ENCODE results near the gene SPESP1. TPM values are rescaled to one million over a fixed set of nuclear protein-coding genes. Genes with fewer than 3 reads are reported as not detected.
A peak's percentile ranks its signal among the peaks of the same experiment; 100 is the strongest.

SPESP1 gene
- polyA plus RNA-seq, 2 of the 4 experiments (the other 2 are of a cell fraction) = not detected

DNA sequence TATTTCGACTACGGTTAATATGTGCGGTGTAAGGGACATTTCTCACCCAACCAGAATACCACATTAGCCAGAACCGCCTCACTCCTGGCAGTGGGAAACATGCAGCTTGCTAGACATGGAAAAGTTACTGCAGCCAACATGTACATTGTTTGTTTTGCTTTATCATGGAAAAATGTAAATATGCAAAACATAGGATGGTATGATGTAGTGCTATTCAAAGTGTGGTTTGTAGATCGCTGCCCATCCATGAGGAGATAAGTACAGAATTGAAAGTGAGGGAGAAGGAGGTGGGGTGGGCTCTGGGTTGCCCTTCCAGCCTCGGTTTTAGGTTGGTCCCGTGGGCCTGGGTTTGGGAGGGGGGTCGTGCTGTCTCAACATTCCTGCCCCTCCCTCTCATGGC is 42.5 kb upstream of the SPESP1 start:
- CTCF ChIA-PET = interaction anchor here (0.6 to 7.1 kb wide), 6 partner anchors 8 to 214 kb away, joined by 3 to 57 read pairs (median 3); no protein-coding TSS in a partner anchor
- no peaks in the 10 kb centered on the region for H3K9me3 ChIP-seq
- no peak overlapping the region for H3K4me2 ChIP-seq
- no peak for FAIRE-seq
- ATAC-seq = no peak
- no peak overlapping the region for H3K27ac ChIP-seq
- WGBS (ENCODE audit: missing lambda C conversion rate) = 57% methylated on average over 8 of the region's 8 CpGs
- POLR2A ChIA-PET = no interaction called here
- no peak overlapping the region for H3K4me3 ChIP-seq
- H3K4me1 ChIP-seq = peaks cover 9% of the 10 kb centered on the region; the same call in 2 of the 3 replicates
- no peak for DNase-seq (ENCODE audit: low read depth in 1 of 2, low spot score in 1 of 2)
- TF ChIP-seq GATA3 (IDR thresholded peaks at IDR 0.05; ENCODE audit: borderline replicate concordance) (no peak), MYC (IDR thresholded peaks at IDR 0.05; ENCODE audit: borderline replicate concordance, low read length) (no peak), TP53 (CRISPR knock-in tag; IDR thresholded peaks at IDR 0.05) (no peak), BHLHE40 (IDR thresholded peaks at IDR 0.05; ENCODE audit: low read depth, low read length) (no peak), BCL3 (IDR thresholded peaks at IDR 0.05) (no peak), KDM1A (IDR thresholded peaks at IDR 0.05; ENCODE audit: low read depth) (no peak), KDM5A (IDR thresholded peaks at IDR 0.05) (no peak), REST (IDR thresholded peaks at IDR 0.05) (no peak), TFCP2L1 (CRISPR knock-in tag; IDR thresholded peaks at IDR 0.05) (no peak), HOXB5 (CRISPR knock-in tag; IDR thresholded peaks at IDR 0.05) (no peak), HDAC2 (IDR thresholded peaks at IDR 0.05) (no peak), HOXB13 (CRISPR knock-in tag; IDR thresholded peaks at IDR 0.05; ENCODE audit: low read depth) (no peak), NPAS2 (CRISPR knock-in tag; IDR thresholded peaks at IDR 0.05; ENCODE audit: borderline replicate concordance) (no peak), SREBF2 (IDR thresholded peaks at IDR 0.05) (no peak), SMC3 (IDR thresholded peaks at IDR 0.05) (no peak), MAFK (IDR thresholded peaks at IDR 0.05; ENCODE audit: partially characterized antibody) (no peak), HOXA7 (CRISPR knock-in tag; IDR thresholded peaks at IDR 0.05) (no peak)
- TF ChIP-seq, protein P1, sequence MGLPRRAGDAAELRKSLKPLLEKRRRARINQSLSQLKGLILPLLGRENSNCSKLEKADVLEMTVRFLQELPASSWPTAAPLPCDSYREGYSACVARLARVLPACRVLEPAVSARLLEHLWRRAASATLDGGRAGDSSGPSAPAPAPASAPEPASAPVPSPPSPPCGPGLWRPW (IDR thresholded peaks at IDR 0.05) = no peak

- no peak for ATAC-seq
- ChIA-PET POLR2A (no interaction called here), CTCF (interaction anchor here (0.6 to 7.1 kb wide), 6 partner anchors 13 to 214 kb away, joined by 3 to 57 read pairs (median 3); no protein-coding TSS in a partner anchor)
- Histone ChIP-seq H3K4me2 (no peak overlapping the region), H3K4me3 (no peak overlapping the region), H3K27ac (no peak overlapping the region), H3K9me3 (no peaks in the 10 kb centered on the region), H3K4me1 (peaks cover 9% of the 10 kb centered on the region; the same call in 2 of the 3 replicates)
- WGBS (ENCODE audit: missing lambda C conversion rate) = 63% methylated on average over 12 of the region's 12 CpGs
- TF ChIP-seq PHF8 (IDR thresholded peaks at IDR 0.05; ENCODE audit: borderline replicate concordance, low read depth) (no peak), FOSL2 (IDR thresholded peaks at IDR 0.05) (no peak), FOSL2 (CRISPR knock-in tag; IDR thresholded peaks at IDR 0.05) (no peak), EP300 (IDR thresholded peaks at IDR 0.05) (0 out of 5 replicates have a peak, but pooled peaks of 1 of the 2 experiments have one; percentile 4)
- DNase-seq (ENCODE audit: low read depth in 1 of 2, low spot score in 1 of 2) = no peak
- FAIRE-seq = no peak
Observed at GRCh38 chr15:68888419-68888818, 41.9 kb upstream of the SPESP1 start.

Data from A549 (cell line).